ENCODE data around the gene CHCHD3. TPM values are rescaled to one million over a fixed set of nuclear protein-coding genes. Genes with fewer than 3 reads are reported as not detected.

The CHCHD3 gene
- total RNA-seq, 1 donor from 2014 or later = 90.8 TPM

DNA sequence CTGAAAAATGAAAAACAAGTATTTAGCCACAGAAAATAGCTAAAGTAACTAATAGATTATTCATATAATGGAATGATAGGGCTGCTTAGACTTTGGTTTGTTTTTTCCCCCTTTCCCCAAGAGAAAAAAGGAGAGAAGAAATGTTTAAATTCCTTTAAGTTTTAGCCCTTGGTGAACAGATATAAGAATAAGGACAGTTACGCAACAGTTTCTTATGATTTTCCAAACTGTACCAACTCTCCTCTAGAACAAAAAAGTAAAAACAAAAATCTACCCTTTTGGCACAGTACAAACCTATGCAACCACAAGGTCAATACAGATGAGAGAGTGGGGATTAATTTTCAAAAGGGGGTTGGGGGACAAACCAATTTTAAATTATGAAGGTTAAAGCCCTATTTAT is 227.7 kb downstream of the CHCHD3 start:
- H3K27me3 ChIP-seq (ENCODE audit: control insufficient read depth in 3 of 3, insufficient read depth in 3 of 3, low read length in 3 of 3) = no peaks in the 10 kb centered on the region
- H3K9ac ChIP-seq (ENCODE audit: low read depth in 1 of 3, low read length in 3 of 3) = no peak overlapping the region
- no peaks in the 10 kb centered on the region for H3K36me3 ChIP-seq (ENCODE audit: control insufficient read depth in 3 of 3, insufficient read depth in 3 of 3, low read length in 3 of 3)
- no peaks in the 10 kb centered on the region for H3K9me3 ChIP-seq (ENCODE audit: control insufficient read depth in 3 of 3, low read length in 3 of 3)
- H3K27ac ChIP-seq (ENCODE audit: low read depth, low read length) = no peak overlapping the region
- H3K4me1 ChIP-seq (ENCODE audit: control insufficient read depth in 3 of 3, insufficient read depth in 3 of 3, low read length in 3 of 3) = no peaks in the 10 kb centered on the region
- no peak overlapping the region for H3K4me3 ChIP-seq (ENCODE audit: low read length in 3 of 3)

DNA sequence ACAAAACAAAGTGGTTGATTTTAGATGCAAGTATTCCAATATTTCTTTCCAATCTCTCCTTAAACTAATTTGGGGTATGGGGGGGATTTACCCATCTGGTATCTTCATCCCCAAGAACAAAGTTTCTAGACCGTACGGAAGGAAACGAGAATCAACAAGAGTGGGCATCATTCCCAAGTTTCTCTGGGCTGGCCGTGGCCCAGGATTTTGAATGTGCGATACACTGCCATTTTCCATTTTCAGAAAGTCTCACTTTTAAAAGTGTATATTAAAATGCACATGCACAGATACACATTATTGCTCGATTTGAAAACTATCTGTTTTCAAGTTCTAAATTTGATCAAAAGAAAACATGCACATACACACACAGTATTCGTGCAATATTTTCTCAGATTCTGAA is 234.5 kb downstream of the CHCHD3 start:
- Histone ChIP-seq H3K4me1 (ENCODE audit: control insufficient read depth in 3 of 3, insufficient read depth in 3 of 3, low read length in 3 of 3) (no peaks in the 10 kb centered on the region), H3K27me3 (ENCODE audit: control insufficient read depth in 3 of 3, insufficient read depth in 3 of 3, low read length in 3 of 3) (no peaks in the 10 kb centered on the region), H3K9me3 (ENCODE audit: control insufficient read depth in 3 of 3, low read length in 3 of 3) (no peaks in the 10 kb centered on the region), H3K4me3 (ENCODE audit: low read length in 3 of 3) (no peak overlapping the region), H3K27ac (ENCODE audit: low read depth, low read length) (no peak overlapping the region), H3K36me3 (ENCODE audit: control insufficient read depth in 3 of 3, insufficient read depth in 3 of 3, low read length in 3 of 3) (no peaks in the 10 kb centered on the region), H3K9ac (ENCODE audit: low read depth in 1 of 3, low read length in 3 of 3) (no peak overlapping the region)

DNA sequence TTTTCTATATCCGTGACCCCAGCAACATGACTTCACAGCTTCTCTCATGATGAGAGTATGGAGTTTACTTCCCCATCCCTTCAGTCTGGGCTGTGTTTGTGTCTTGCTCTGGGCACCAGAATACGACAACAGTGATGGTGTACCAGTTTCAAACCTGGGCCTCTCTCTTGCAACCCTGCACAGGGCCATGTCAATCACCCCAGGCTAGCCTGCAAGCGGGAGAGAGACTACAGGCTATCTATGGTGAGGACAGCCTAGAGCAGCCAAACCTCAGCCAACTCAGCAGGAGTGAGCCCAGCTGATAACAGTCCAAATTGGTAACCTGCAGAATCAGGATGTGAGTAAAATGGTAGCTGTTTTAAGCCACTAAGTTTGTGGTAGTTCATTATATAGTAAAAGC is 235.8 kb downstream of the CHCHD3 start:
- no peaks in the 10 kb centered on the region for H3K9me3 ChIP-seq (ENCODE audit: control insufficient read depth in 3 of 3, low read length in 3 of 3)
- H3K27me3 ChIP-seq (ENCODE audit: control insufficient read depth in 3 of 3, insufficient read depth in 3 of 3, low read length in 3 of 3) = no peaks in the 10 kb centered on the region
- no peak overlapping the region for H3K4me3 ChIP-seq (ENCODE audit: low read length in 3 of 3)
- no peak overlapping the region for H3K9ac ChIP-seq (ENCODE audit: low read depth in 1 of 3, low read length in 3 of 3)
- no peaks in the 10 kb centered on the region for H3K36me3 ChIP-seq (ENCODE audit: control insufficient read depth in 3 of 3, insufficient read depth in 3 of 3, low read length in 3 of 3)
- no peak overlapping the region for H3K27ac ChIP-seq (ENCODE audit: low read depth, low read length)
- H3K4me1 ChIP-seq (ENCODE audit: control insufficient read depth in 3 of 3, insufficient read depth in 3 of 3, low read length in 3 of 3) = no peaks in the 10 kb centered on the region

DNA sequence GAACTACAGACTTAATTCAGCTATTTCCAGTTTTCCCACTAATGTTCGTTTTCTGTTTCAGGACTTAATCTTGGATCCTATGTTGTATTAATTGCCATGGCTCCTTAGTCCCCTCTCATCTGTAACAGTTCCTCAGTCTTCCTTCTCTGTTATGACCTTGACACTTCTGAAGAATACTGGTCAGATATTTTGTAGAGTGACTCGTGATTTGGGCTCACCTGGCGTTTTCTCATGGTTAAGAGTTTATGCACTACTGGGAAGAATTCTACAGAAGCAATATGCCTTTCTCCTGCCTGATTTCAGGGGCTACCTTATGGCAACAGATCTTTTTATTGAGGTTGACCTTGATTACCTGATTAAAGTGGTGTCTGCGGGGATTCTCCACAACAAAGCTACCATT is 239.4 kb downstream of the CHCHD3 start:
- no peak overlapping the region for H3K4me3 ChIP-seq (ENCODE audit: low read length in 3 of 3)
- H3K4me1 ChIP-seq (ENCODE audit: control insufficient read depth in 3 of 3, insufficient read depth in 3 of 3, low read length in 3 of 3) = peaks cover 0 to 4% (median 2%) of the 10 kb centered on the region in 3 donors
- H3K36me3 ChIP-seq (ENCODE audit: control insufficient read depth in 3 of 3, insufficient read depth in 3 of 3, low read length in 3 of 3) = no peaks in the 10 kb centered on the region
- H3K9ac ChIP-seq (ENCODE audit: low read depth in 1 of 3, low read length in 3 of 3) = no peak overlapping the region
- no peaks in the 10 kb centered on the region for H3K27me3 ChIP-seq (ENCODE audit: control insufficient read depth in 3 of 3, insufficient read depth in 3 of 3, low read length in 3 of 3)
- H3K9me3 ChIP-seq (ENCODE audit: control insufficient read depth in 3 of 3, low read length in 3 of 3) = no peaks in the 10 kb centered on the region
- no peak overlapping the region for H3K27ac ChIP-seq (ENCODE audit: low read depth, low read length)

DNA sequence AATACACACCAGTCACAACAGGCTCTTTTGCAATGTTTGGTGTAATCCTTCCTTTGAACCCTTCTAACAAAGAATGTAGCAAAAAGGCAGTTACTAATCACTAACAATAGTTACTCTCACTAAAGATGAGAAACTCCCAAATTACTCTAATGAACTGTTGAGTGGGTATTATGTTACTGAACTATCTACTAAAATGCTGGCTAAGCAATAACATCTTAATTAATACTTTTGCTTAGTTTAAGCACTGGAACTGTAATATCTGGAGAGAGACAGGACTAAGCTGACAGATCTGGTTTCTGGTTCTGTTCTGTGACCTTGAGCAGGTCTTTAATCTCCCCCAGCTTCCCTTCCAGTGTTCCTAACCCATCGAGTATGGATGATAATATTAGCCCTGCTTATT is 241.7 kb downstream of the CHCHD3 start:
- Histone ChIP-seq H3K4me1 (ENCODE audit: control insufficient read depth in 3 of 3, insufficient read depth in 3 of 3, low read length in 3 of 3) (peaks cover 0 to 4% (median 2%) of the 10 kb centered on the region in 3 donors), H3K36me3 (ENCODE audit: control insufficient read depth in 3 of 3, insufficient read depth in 3 of 3, low read length in 3 of 3) (peaks cover 0 to 3% (median 0%) of the 10 kb centered on the region in 3 donors), H3K27me3 (ENCODE audit: control insufficient read depth in 3 of 3, insufficient read depth in 3 of 3, low read length in 3 of 3) (no peaks in the 10 kb centered on the region), H3K9ac (ENCODE audit: low read depth in 1 of 3, low read length in 3 of 3) (no peak overlapping the region), H3K27ac (ENCODE audit: low read depth, low read length) (no peak overlapping the region), H3K9me3 (ENCODE audit: control insufficient read depth in 3 of 3, low read length in 3 of 3) (no peaks in the 10 kb centered on the region), H3K4me3 (ENCODE audit: low read length in 3 of 3) (no peak overlapping the region)

DNA sequence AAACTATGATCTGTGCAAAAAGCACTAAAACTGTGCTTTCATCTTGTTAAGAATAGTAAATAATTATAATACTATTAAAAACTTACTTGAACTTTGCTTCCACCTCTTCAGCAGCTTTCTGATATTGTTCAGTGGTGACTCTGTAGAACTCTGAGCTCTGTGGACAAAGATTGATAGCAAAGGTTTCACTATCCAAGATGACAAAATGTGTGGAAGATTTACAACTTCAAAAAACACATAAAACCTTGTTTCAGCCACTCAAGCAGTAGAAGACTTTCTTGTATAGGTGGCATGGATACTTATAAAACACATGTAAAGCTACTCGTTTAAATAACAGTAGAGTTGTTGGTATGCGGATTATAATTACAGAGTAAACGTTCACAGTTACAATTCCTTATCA is 243.6 kb downstream of the CHCHD3 start:
- no peak overlapping the region for H3K9ac ChIP-seq (ENCODE audit: low read depth in 1 of 3, low read length in 3 of 3)
- peaks cover 0 to 4% (median 2%) of the 10 kb centered on the region in 3 donors for H3K4me1 ChIP-seq (ENCODE audit: control insufficient read depth in 3 of 3, insufficient read depth in 3 of 3, low read length in 3 of 3)
- H3K27me3 ChIP-seq (ENCODE audit: control insufficient read depth in 3 of 3, insufficient read depth in 3 of 3, low read length in 3 of 3) = no peaks in the 10 kb centered on the region
- H3K27ac ChIP-seq (ENCODE audit: low read depth, low read length) = no peak overlapping the region
- no peak overlapping the region for H3K4me3 ChIP-seq (ENCODE audit: low read length in 3 of 3)
- peaks cover 0 to 3% (median 0%) of the 10 kb centered on the region in 3 donors for H3K36me3 ChIP-seq (ENCODE audit: control insufficient read depth in 3 of 3, insufficient read depth in 3 of 3, low read length in 3 of 3)
- H3K9me3 ChIP-seq (ENCODE audit: control insufficient read depth in 3 of 3, low read length in 3 of 3) = no peaks in the 10 kb centered on the region

DNA sequence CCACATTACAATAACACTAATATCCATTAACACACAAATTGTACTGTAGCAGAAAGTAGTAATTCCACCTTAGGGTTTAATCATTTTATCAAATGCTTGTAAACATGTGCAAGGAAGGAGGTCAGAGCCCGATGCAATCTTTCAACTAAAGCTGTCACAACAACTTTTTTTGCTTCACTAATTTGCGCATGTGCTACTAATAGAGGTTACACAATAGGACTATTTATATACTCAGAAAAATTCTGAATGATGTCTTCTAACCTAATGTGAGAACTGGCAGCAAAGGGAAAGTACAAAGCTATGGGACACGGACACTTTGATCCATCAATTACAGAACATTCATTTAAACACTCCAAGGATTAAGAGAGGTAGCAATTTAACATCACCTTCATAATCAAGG is 244.4 kb downstream of the CHCHD3 start:
- no peaks in the 10 kb centered on the region for H3K9me3 ChIP-seq (ENCODE audit: control insufficient read depth in 3 of 3, low read length in 3 of 3)
- H3K4me1 ChIP-seq (ENCODE audit: control insufficient read depth in 3 of 3, insufficient read depth in 3 of 3, low read length in 3 of 3) = peaks cover 0 to 4% (median 2%) of the 10 kb centered on the region in 3 donors
- no peaks in the 10 kb centered on the region for H3K27me3 ChIP-seq (ENCODE audit: control insufficient read depth in 3 of 3, insufficient read depth in 3 of 3, low read length in 3 of 3)
- no peak overlapping the region for H3K9ac ChIP-seq (ENCODE audit: low read depth in 1 of 3, low read length in 3 of 3)
- H3K27ac ChIP-seq (ENCODE audit: low read depth, low read length) = no peak overlapping the region
- peaks cover 0 to 3% (median 0%) of the 10 kb centered on the region in 3 donors for H3K36me3 ChIP-seq (ENCODE audit: control insufficient read depth in 3 of 3, insufficient read depth in 3 of 3, low read length in 3 of 3)
- H3K4me3 ChIP-seq (ENCODE audit: low read length in 3 of 3) = no peak overlapping the region

DNA sequence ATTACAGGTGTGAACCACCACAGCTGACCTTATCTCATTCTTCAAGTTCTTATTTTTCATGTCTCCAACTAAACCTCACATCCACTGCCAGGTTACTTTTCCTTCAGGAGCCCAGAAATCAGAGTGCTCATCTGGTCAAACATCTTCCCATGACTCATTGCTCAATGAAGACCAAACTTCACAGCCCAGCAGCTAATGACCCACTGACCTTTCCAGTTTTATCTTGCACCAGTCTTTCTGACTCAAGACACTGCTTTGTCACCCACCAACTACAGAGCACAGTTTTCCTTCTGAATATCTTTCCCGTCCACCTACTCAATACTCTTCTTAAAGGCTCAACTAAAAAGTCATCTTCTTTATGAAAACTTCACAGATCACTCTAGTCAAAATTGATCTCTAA is 245.1 kb downstream of the CHCHD3 start:
- Histone ChIP-seq H3K27me3 (ENCODE audit: control insufficient read depth in 3 of 3, insufficient read depth in 3 of 3, low read length in 3 of 3) (no peaks in the 10 kb centered on the region), H3K9ac (ENCODE audit: low read depth in 1 of 3, low read length in 3 of 3) (no peak overlapping the region), H3K4me1 (ENCODE audit: control insufficient read depth in 3 of 3, insufficient read depth in 3 of 3, low read length in 3 of 3) (peaks cover 0 to 4% (median 2%) of the 10 kb centered on the region in 3 donors), H3K27ac (ENCODE audit: low read depth, low read length) (no peak overlapping the region), H3K9me3 (ENCODE audit: control insufficient read depth in 3 of 3, low read length in 3 of 3) (no peaks in the 10 kb centered on the region), H3K36me3 (ENCODE audit: control insufficient read depth in 3 of 3, insufficient read depth in 3 of 3, low read length in 3 of 3) (peaks cover 0 to 3% (median 0%) of the 10 kb centered on the region in 3 donors), H3K4me3 (ENCODE audit: low read length in 3 of 3) (no peak overlapping the region)

DNA sequence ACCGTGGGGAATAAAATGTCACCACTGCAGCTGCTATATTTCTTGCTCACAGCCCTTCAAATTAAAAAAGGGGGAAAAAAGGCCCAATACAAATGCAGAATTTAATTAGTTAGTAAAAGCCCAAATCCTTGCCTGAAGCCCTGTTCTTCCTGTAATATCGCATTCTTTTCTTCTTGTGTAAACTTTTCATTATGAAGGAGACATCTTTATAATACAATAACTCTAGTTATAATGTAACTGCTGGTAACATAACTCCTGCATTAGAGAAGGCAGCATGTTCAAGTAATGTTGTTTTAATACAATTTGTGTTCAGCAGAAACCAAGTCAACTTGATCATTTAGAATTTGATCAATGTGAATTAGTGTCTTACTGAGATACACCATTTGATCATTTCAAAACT is 250.9 kb downstream of the CHCHD3 start:
- H3K27ac ChIP-seq (ENCODE audit: low read depth, low read length) = no peak overlapping the region
- H3K27me3 ChIP-seq (ENCODE audit: control insufficient read depth in 3 of 3, insufficient read depth in 3 of 3, low read length in 3 of 3) = no peaks in the 10 kb centered on the region
- no peaks in the 10 kb centered on the region for H3K9me3 ChIP-seq (ENCODE audit: control insufficient read depth in 3 of 3, low read length in 3 of 3)
- H3K4me1 ChIP-seq (ENCODE audit: control insufficient read depth in 3 of 3, insufficient read depth in 3 of 3, low read length in 3 of 3) = no peaks in the 10 kb centered on the region
- H3K9ac ChIP-seq (ENCODE audit: low read depth in 1 of 3, low read length in 3 of 3) = no peak overlapping the region
- no peak overlapping the region for H3K4me3 ChIP-seq (ENCODE audit: low read length in 3 of 3)
- no peaks in the 10 kb centered on the region for H3K36me3 ChIP-seq (ENCODE audit: control insufficient read depth in 3 of 3, insufficient read depth in 3 of 3, low read length in 3 of 3)

DNA sequence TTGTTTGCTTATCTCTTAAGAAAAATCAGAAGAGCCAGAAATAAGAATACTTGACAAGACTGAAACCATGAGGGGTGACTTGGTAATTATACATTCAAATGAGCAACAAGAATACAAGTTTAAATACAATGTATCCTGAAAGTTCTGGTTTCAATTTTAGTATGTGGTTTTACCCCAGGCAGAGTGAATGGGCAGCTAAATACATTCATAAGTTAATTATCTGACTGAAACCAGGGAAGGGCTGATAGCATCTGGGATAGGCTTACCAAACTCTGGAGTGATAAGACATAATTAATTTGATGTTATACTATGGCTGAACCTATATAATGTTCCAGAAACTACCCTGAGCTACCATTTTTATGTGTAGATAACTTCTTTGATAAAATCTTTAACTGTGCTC is 253.4 kb downstream of the CHCHD3 start:
- no peaks in the 10 kb centered on the region for H3K27me3 ChIP-seq (ENCODE audit: control insufficient read depth in 3 of 3, insufficient read depth in 3 of 3, low read length in 3 of 3)
- no peaks in the 10 kb centered on the region for H3K9me3 ChIP-seq (ENCODE audit: control insufficient read depth in 3 of 3, low read length in 3 of 3)
- H3K36me3 ChIP-seq (ENCODE audit: control insufficient read depth in 3 of 3, insufficient read depth in 3 of 3, low read length in 3 of 3) = no peaks in the 10 kb centered on the region
- H3K9ac ChIP-seq (ENCODE audit: low read depth in 1 of 3, low read length in 3 of 3) = no peak overlapping the region
- no peaks in the 10 kb centered on the region for H3K4me1 ChIP-seq (ENCODE audit: control insufficient read depth in 3 of 3, insufficient read depth in 3 of 3, low read length in 3 of 3)
- no peak overlapping the region for H3K27ac ChIP-seq (ENCODE audit: low read depth, low read length)
- H3K4me3 ChIP-seq (ENCODE audit: low read length in 3 of 3) = no peak overlapping the region
